ENCODE data around the gene RBM18. TPM values are rescaled to one million over a fixed set of nuclear protein-coding genes. Genes with fewer than 3 reads are reported as not detected.
A peak's percentile ranks its signal among the peaks of the same experiment; 100 is the strongest.

RBM18 gene
- total and polyA plus RNA-seq, 12 donors: 3.4 to 39.1 (median 16.4) TPM

- intact Hi-C loops (cut with DNase I): no loop called here
These were observed 3.6 kb upstream of the RBM18 start for GRCh38 chr9:122268041-122268814.

GRCh38 chr9:122265149-122265915 is 692 bp upstream of the RBM18 start:
- Histone ChIP-seq H3K4me3 (peak overlapping the region; percentile 11 to 91 (median 56)), H3K36me3 (replicated peaks in 1 of 2) (peaks cover 0 to 11% of the 10 kb centered on the region in 2 donors), H3K9me3 (replicated peaks in 1 of 3) (no peaks in the 10 kb centered on the region), H3K27me3 (no peaks in the 10 kb centered on the region), H3K4me1 (replicated peaks in 1 of 2) (peaks cover 19 to 51% of the 10 kb centered on the region in 2 donors), H3K27ac (peak overlapping the region; percentile 66 to 97 (median 88))
- 6 to 9% (median 7%) methylated on average over 14 to 17 of the region's 17 CpGs for WGBS, 4 donors
- intact Hi-C loops (cut with DNase I): no loop called here
- peak in 4 of 7 donors; percentile 14 to 24 (median 20) for DNase-seq
- TF ChIP-seq CTCF (IDR thresholded peaks at IDR 0.05): no peak
- no peak for TF ChIP-seq POLR2A (IDR thresholded peaks at IDR 0.05)

More at GRCh38 chr9:122268041-122268814, 3.6 kb upstream of the RBM18 start:
- no peak for TF ChIP-seq POLR2A (IDR thresholded peaks at IDR 0.05)
- no peak for TF ChIP-seq CTCF (IDR thresholded peaks at IDR 0.05)
- Histone ChIP-seq H3K4me3 (no peak overlapping the region), H3K9me3 (replicated peaks in 1 of 3) (no peaks in the 10 kb centered on the region), H3K4me1 (replicated peaks in 1 of 2) (peaks cover 19 to 29% of the 10 kb centered on the region in 2 donors), H3K36me3 (replicated peaks in 1 of 2) (peaks cover 0 to 7% of the 10 kb centered on the region in 2 donors), H3K27me3 (no peaks in the 10 kb centered on the region), H3K27ac (no peak overlapping the region)
- DNase-seq: no peak
- 86 to 90% (median 87%) methylated on average over 6 of the region's 6 CpGs for WGBS, 4 donors

GRCh38 chr9:122263699-122264349 is 816 bp downstream of the RBM18 start:
- peak overlapping the region; percentile 66 to 97 (median 88) for H3K27ac ChIP-seq
- H3K4me1 ChIP-seq (replicated peaks in 1 of 2): peaks cover 19 to 51% of the 10 kb centered on the region in 2 donors
- WGBS, 4 donors: 13 to 14% (median 14%) methylated on average over 13 of the region's 13 CpGs
- DNase-seq: no peak
- intact Hi-C loops (cut with DNase I): no loop called here
- H3K36me3 ChIP-seq (replicated peaks in 1 of 2): peaks cover 0 to 27% of the 10 kb centered on the region in 2 donors
- peak overlapping the region; percentile 11 to 91 (median 56) for H3K4me3 ChIP-seq
- H3K27me3 ChIP-seq: no peaks in the 10 kb centered on the region
- TF ChIP-seq POLR2A (IDR thresholded peaks at IDR 0.05) (no peak), CTCF (IDR thresholded peaks at IDR 0.05) (no peak)
- no peaks in the 10 kb centered on the region for H3K9me3 ChIP-seq (replicated peaks in 1 of 3)

GRCh38 chr9:122262073-122262472 is 2.6 kb downstream of the RBM18 start:
- peaks cover 16 to 43% of the 10 kb centered on the region in 2 donors for H3K4me1 ChIP-seq (replicated peaks in 1 of 2)
- H3K27ac ChIP-seq: no peak overlapping the region
- TF ChIP-seq CTCF (IDR thresholded peaks at IDR 0.05) (no peak), POLR2A (IDR thresholded peaks at IDR 0.05) (no peak)
- peaks cover 0 to 33% of the 10 kb centered on the region in 2 donors for H3K36me3 ChIP-seq (replicated peaks in 1 of 2)
- no peaks in the 10 kb centered on the region for H3K9me3 ChIP-seq (replicated peaks in 1 of 3)
- no peak overlapping the region for H3K4me3 ChIP-seq
- intact Hi-C loops (cut with DNase I): no loop called here
- 87 to 91% (median 88%) methylated on average over 1 of the region's 1 CpG for WGBS, 4 donors
- H3K27me3 ChIP-seq: no peaks in the 10 kb centered on the region
- no peak for DNase-seq
